B cell (primary cell): ENCODE results near the gene EFNA2.

Source experiments
- CTCF ChIP-seq: fragments of 200-600 bp; IDR thresholded peaks from one replicate; pipeline ENCODE4 v1.8.0; 2022; ENCODE audit warnings: antibody characterized with exemption, mild to moderate bottlenecking
- EZH2 ChIP-seq: IDR thresholded peaks from 2 replicates; pipeline ENCODE4 v1.6.1; 2012; ENCODE audit warnings: borderline replicate concordance, low read depth, mild to moderate bottlenecking, moderate library complexity, low read length; ENCODE audit not compliant: insufficient read depth, poor library complexity, severe bottlenecking

- TF ChIP-seq CTCF (no peak), EZH2 (no peak)
Observed at GRCh38 chr19:1278074-1278473, 7.6 kb upstream of the EFNA2 start.
